Osteoblast (primary cell): Measurements from ENCODE around the gene DNAAF5. TPM values are rescaled to one million over a fixed set of nuclear protein-coding genes. Genes with fewer than 3 reads are reported as not detected.
"Not testable (repeated sequence)": the region's sequence is repeated elsewhere in the genome, so short reads cannot be mapped to it uniquely, and the experiment has no call there.

Source experiments
- DNase-seq: peaks from one replicate; pipeline ENCODE4 v3.0.0; 2011; ENCODE audit warnings: low spot score, mixed read lengths; ENCODE audit not compliant: insufficient read length; ENCODE audit errors: missing footprints
- H2AFZ ChIP-seq: 2 replicates; pipeline ENCODE4 v1.6.0; 2011; ENCODE audit warnings: mild to moderate bottlenecking, low read length
- H3K27ac ChIP-seq: 2 replicates; pipeline ENCODE4 v1.5.1; 2011; ENCODE audit warnings: mild to moderate bottlenecking, low read depth, low read length, moderate library complexity
- H3K27me3 ChIP-seq: 2 replicates; pipeline ENCODE4 v1.6.0; 2012; ENCODE audit warnings: mild to moderate bottlenecking, control low read depth, inconsistent platforms, low read length, moderate library complexity; ENCODE audit not compliant: insufficient read depth
- H3K36me3 ChIP-seq: 2 replicates; pipeline ENCODE4 v1.5.1; 2011; ENCODE audit warnings: mild to moderate bottlenecking, low read length, control low read depth, moderate library complexity; ENCODE audit not compliant: insufficient read depth
- H3K4me1 ChIP-seq: 2 replicates; pipeline ENCODE4 v1.5.1; 2011; ENCODE audit warnings: mild to moderate bottlenecking, low read length, control low read depth, moderate library complexity; ENCODE audit not compliant: insufficient read depth
- H3K4me2 ChIP-seq: 2 replicates; pipeline ENCODE4 v1.6.0; 2011; ENCODE audit warnings: mild to moderate bottlenecking, low read length; ENCODE audit not compliant: insufficient read depth
- H3K4me3 ChIP-seq: fragments of 200-600 bp; sonication (generic); 3 replicates; pipeline ENCODE4 v1.5.1; 2012; ENCODE audit warnings: mild to moderate bottlenecking, low read length, inconsistent platforms; ENCODE audit not compliant: insufficient read depth
- H3K79me2 ChIP-seq: 2 replicates; pipeline ENCODE4 v1.6.0; 2012; ENCODE audit warnings: mild to moderate bottlenecking, low read length, control low read depth, inconsistent platforms; ENCODE audit not compliant: insufficient read depth
- H3K9me3 ChIP-seq: 2 replicates; pipeline ENCODE4 v1.5.1; 2011; ENCODE audit warnings: low read depth, low read length, control low read depth
- H4K20me1 ChIP-seq: 2 replicates; pipeline ENCODE4 v1.6.0; 2012; ENCODE audit warnings: mild to moderate bottlenecking, low read length, control low read depth; ENCODE audit not compliant: insufficient read depth
- total RNA-seq: library from RNA; depleted of rRNA; stranded (reverse); fragments of >200 nt; gene quantifications from 2 replicates; pipeline ENCODE4 v1.2.3, GENCODE V29; 2012
- TF ChIP-seq, protein P1 (sequence below): IDR thresholded peaks from 2 replicates; pipeline ENCODE4 v1.5.1; 2011; ENCODE audit warnings: mild to moderate bottlenecking, low read depth, low read length, moderate library complexity; ENCODE audit errors: extremely low read depth

The DNAAF5 gene
- total RNA-seq, 1 donor: 22.4 TPM

DNA sequence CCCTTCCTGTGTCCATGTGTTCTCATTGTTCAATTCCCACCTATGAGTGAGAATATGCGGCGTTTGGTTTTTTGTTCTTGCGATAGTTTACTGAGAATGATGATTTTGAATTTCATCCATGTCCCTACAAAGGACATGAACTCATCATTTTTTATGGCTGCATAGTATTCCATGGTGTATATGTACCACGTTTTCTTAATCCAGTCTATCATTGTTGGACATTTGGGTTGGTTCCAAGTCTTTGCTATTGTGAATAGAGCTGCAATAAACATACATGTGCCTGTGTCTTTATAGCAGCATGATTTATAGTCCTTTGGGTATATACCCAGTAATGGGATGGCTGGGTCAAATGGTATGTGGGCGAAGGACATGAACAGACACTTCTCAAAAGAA is 17.6 kb downstream of the DNAAF5 start:
- not testable (repeated sequence) for H3K27me3 ChIP-seq, H3K9me3 ChIP-seq, H3K4me2 ChIP-seq, H2AFZ ChIP-seq, H3K4me3 ChIP-seq, H3K4me1 ChIP-seq, H3K36me3 ChIP-seq, H3K27ac ChIP-seq, DNase-seq
- H3K79me2 ChIP-seq: peaks cover 17% of the 10 kb centered on the region
- peaks cover 13% of the 10 kb centered on the region for H4K20me1 ChIP-seq

DNA sequence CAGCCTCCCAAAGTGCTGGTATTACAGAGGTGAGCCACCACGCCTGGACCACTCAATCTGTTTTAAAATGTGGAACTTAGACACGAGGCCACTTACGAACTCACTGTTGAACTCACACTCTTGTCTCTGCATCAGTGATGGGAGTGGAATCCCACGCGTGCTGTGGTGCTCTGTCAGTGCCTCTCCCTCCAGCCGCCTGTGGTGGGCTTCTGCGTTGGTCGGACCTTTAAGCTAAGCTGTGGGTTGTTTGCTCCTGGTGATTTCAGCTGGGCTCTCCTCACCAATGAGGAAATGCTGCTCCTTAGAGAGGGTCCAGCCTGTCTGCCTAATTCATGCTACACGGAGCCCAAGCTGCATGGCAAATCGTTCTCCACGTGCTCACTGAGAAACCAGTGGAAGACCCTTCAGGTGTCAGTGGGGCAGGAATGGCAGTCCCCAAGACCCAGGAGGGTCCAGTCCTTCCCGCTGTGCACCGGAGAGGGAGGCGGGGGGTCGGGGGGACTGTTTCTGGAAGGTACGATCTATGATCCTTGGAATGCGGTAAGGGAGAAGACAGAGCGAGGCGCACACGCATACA is 18.4 kb downstream of the DNAAF5 start:
- TF ChIP-seq, protein P1, sequence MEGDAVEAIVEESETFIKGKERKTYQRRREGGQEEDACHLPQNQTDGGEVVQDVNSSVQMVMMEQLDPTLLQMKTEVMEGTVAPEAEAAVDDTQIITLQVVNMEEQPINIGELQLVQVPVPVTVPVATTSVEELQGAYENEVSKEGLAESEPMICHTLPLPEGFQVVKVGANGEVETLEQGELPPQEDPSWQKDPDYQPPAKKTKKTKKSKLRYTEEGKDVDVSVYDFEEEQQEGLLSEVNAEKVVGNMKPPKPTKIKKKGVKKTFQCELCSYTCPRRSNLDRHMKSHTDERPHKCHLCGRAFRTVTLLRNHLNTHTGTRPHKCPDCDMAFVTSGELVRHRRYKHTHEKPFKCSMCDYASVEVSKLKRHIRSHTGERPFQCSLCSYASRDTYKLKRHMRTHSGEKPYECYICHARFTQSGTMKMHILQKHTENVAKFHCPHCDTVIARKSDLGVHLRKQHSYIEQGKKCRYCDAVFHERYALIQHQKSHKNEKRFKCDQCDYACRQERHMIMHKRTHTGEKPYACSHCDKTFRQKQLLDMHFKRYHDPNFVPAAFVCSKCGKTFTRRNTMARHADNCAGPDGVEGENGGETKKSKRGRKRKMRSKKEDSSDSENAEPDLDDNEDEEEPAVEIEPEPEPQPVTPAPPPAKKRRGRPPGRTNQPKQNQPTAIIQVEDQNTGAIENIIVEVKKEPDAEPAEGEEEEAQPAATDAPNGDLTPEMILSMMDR: no peak
- DNase-seq: peak; percentile 23

DNA sequence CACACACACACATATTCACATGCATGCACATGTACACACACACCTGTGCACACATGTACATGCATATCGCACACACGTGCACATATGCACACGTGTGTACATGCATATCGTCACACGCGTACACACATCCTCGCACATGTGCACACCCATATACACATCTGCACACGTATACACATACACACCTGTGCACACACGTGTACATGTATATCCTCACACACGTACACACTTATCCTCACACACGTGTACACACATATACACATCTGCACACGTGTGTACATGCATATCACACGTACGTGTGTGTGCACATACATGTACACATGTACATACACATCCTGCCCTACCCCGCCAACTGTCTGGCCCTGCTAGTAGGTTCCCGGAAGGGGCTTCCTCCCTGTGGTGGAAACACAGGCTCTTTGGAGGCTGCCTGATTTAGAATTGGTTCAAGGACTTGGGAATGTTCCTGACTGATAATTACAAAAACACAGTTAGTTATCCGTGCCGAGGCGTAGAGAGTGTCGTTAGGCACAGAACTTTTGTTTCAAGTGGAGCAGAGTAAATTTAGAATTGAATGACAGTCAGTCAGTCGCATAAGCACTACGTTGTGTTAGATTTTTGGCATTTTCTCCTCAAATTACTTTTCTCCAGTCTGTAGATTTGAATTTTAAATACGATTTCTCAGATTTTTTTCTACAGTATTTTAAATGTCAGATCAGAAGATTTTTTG is 19.1 kb downstream of the DNAAF5 start:
- H3K79me2 ChIP-seq: peaks cover 18% of the 10 kb centered on the region
- no peaks in the 10 kb centered on the region for H3K27me3 ChIP-seq
- peak; percentile 66 for DNase-seq
- TF ChIP-seq, protein P1: no peak
- H4K20me1 ChIP-seq: peaks cover 20% of the 10 kb centered on the region
- no peak overlapping the region for H2AFZ ChIP-seq
- H3K27ac ChIP-seq: no peak overlapping the region
- H3K36me3 ChIP-seq: peaks cover 7% of the 10 kb centered on the region
- H3K4me3 ChIP-seq: no peak overlapping the region
- H3K9me3 ChIP-seq: no peaks in the 10 kb centered on the region
- no peak overlapping the region for H3K4me2 ChIP-seq
- H3K4me1 ChIP-seq: peaks cover 10% of the 10 kb centered on the region

More for the DNA sequence above, 18.4 kb downstream of the DNAAF5 start:
- Histone ChIP-seq H3K79me2 (peaks cover 14% of the 10 kb centered on the region), H3K4me2 (no peak overlapping the region), H3K36me3 (peaks cover 7% of the 10 kb centered on the region), H3K27ac (no peak overlapping the region), H3K27me3 (no peaks in the 10 kb centered on the region), H2AFZ (no peak overlapping the region), H3K4me1 (peaks cover 10% of the 10 kb centered on the region), H3K4me3 (no peak overlapping the region), H4K20me1 (peaks cover 17% of the 10 kb centered on the region), H3K9me3 (no peaks in the 10 kb centered on the region)

DNA sequence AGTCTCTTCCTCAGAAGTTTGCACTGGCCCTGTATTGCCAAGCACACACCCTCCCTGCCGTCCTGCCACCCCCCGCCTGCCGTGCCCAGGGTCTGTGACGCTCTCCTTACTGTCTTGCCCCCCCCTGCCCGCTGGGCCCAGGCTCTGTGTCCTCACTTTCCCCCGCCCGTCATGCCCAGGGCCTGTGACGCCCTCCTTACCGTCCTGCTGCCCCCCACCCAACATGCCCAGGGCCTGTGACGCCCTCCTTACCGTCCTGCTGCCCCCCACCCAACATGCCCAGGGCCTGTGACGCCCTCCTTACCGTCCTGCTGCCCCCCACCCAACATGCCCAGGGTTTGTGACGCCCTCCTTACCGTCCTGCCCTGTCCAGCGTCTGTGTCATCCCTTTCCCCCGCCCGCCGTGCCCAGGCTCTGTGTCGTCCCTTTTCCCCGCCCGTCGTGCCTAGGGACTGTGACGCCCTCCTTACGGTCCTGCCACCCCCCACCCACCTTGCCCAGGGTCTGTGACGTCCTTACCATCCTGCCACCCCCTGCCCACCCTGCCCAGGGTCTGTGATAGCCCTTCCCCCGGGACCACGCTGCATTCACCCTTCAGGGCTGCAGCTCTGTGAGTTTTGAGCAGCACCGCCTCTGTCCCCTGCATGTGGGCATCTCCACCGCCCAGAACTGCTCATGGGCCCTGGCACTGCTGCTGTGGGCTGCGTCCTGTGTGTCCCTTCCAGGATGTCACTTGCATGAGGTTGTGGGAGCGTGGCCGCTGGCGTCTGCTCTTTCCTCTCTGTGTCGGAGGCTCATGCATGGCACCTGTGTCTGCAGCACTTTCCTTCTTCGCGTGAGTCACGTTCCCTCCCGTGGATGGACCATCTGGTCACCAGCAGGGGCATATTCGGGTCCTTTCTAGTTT is 19.9 kb downstream of the DNAAF5 start:
- Histone ChIP-seq H3K27ac (no peak overlapping the region), H3K79me2 (peaks cover 18% of the 10 kb centered on the region), H3K4me3 (no peak overlapping the region), H4K20me1 (peaks cover 20% of the 10 kb centered on the region), H3K4me1 (peaks cover 10% of the 10 kb centered on the region), H2AFZ (no peak overlapping the region), H3K9me3 (no peaks in the 10 kb centered on the region), H3K36me3 (peaks cover 7% of the 10 kb centered on the region), H3K27me3 (no peaks in the 10 kb centered on the region), H3K4me2 (no peak overlapping the region)
- TF ChIP-seq, protein P1: no peak
- peak; percentile 66 for DNase-seq
